OCI-LY1 (cell line): ENCODE measurements around the gene NFIX.

Experiments
- H2AFZ ChIP-seq: fragments of 200-600 bp; sonication (generic), shearing (Covaris generic); 2 replicates; pipeline ENCODE4 v1.6.0; 2014; ENCODE audit warnings: antibody characterized with exemption, mild to moderate bottlenecking, low read length
- H3F3A ChIP-seq: fragments of 200-600 bp; sonication (generic), shearing (Covaris generic); 2 replicates; pipeline ENCODE4 v1.6.0; 2014; ENCODE audit warnings: mild to moderate bottlenecking, antibody characterized with exemption, low read length, moderate library complexity; ENCODE audit not compliant: insufficient read depth
- H3K27ac ChIP-seq: fragments of 200-600 bp; sonication (generic); 2 replicates; pipeline ENCODE4 v1.5.1; 2014; ENCODE audit warnings: low read length, mixed run types, mild to moderate bottlenecking, low read depth; ENCODE audit not compliant: poor library complexity, severe bottlenecking
- H3K27me3 ChIP-seq: fragments of 200-600 bp; sonication (generic); 2 replicates; pipeline ENCODE4 v1.6.0; 2014; ENCODE audit warnings: antibody characterized with exemption, mild to moderate bottlenecking, low read length, moderate library complexity; ENCODE audit not compliant: insufficient read depth
- H3K36me3 ChIP-seq: fragments of 200-600 bp; sonication (generic); 2 replicates; pipeline ENCODE4 v1.6.1; 2014; ENCODE audit warnings: mild to moderate bottlenecking, antibody characterized with exemption, low read length, moderate library complexity, mixed read lengths; ENCODE audit not compliant: insufficient read depth
- H3K4me1 ChIP-seq: fragments of 200-600 bp; sonication (generic); 2 replicates; pipeline ENCODE4 v1.5.1; 2014; ENCODE audit warnings: mild to moderate bottlenecking, low read length, moderate library complexity; ENCODE audit not compliant: insufficient read depth, severe bottlenecking
- H3K4me2 ChIP-seq: fragments of 200-600 bp; sonication (generic), shearing (Covaris generic); 2 replicates; pipeline ENCODE4 v1.6.1; 2014; ENCODE audit warnings: low read length
- H3K4me3 ChIP-seq: fragments of 200-600 bp; sonication (generic); 2 replicates; pipeline ENCODE4 v1.5.1; 2014; ENCODE audit warnings: low read length, low read depth, mild to moderate bottlenecking, mixed read lengths; ENCODE audit not compliant: poor library complexity, severe bottlenecking
- H3K79me2 ChIP-seq: fragments of 200-600 bp; shearing (Covaris generic); 2 replicates; pipeline ENCODE4 v1.6.1; 2016; ENCODE audit warnings: mixed run types, low read length, mixed read lengths; ENCODE audit not compliant: insufficient read depth
- H3K9ac ChIP-seq: fragments of 200-600 bp; sonication (generic), shearing (Covaris generic); 2 replicates; pipeline ENCODE4 v1.6.1; 2014; ENCODE audit warnings: mild to moderate bottlenecking, low read length, mixed read lengths
- H3K9me2 ChIP-seq: fragments of 200-600 bp; sonication (generic), shearing (Covaris generic); 2 replicates; pipeline ENCODE4 v1.6.1; 2014; ENCODE audit warnings: low read depth, mild to moderate bottlenecking, low read length, mixed read lengths
- H3K9me3 ChIP-seq: fragments of 200-600 bp; shearing (Covaris generic); 2 replicates; pipeline ENCODE4 v1.6.1; 2014; ENCODE audit warnings: low read length, mixed read lengths
- H4K20me1 ChIP-seq: fragments of 200-600 bp; sonication (generic), shearing (Covaris generic); 2 replicates; pipeline ENCODE4 v1.6.0; 2016; ENCODE audit warnings: mild to moderate bottlenecking, low read length; ENCODE audit not compliant: insufficient read depth
- EZH2 ChIP-seq: fragments of 200-600 bp; sonication (generic), shearing (Covaris generic); IDR thresholded peaks from 2 replicates; pipeline ENCODE4 v1.8.0; 2017; ENCODE audit warnings: borderline replicate concordance, mixed run types, mild to moderate bottlenecking, antibody characterized with exemption, low read length, moderate library complexity, mixed read lengths
- TF ChIP-seq, protein P1 (sequence below): fragments of 200-600 bp; sonication (generic), shearing (Covaris generic); IDR thresholded peaks from 2 replicates; pipeline ENCODE4 v1.5.1; 2017; ENCODE audit warnings: mild to moderate bottlenecking, antibody characterized with exemption, low read length, moderate library complexity, mixed read lengths

Gene NFIX

DNA sequence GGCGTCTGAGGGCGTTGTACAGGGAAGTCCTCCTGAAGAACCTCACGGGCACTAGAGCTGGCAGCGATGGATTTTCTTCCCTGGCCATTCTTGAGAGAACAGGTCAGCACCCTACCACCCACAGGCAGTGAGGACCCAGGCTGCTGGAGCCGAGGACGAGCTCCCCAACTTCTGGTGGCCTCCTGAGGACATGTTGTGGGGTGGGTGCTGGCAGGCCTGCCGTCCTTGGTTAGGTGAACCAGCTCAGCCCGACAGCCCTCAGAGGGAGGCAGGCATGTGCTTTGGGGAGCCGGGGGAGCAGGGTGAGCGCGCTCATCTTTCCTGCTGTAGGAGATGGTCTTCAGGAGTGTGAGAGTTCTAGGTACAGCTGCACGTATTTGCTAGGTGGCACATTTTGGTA is 92.0 kb downstream of the NFIX start:
- no peaks in the 10 kb centered on the region for H3F3A ChIP-seq
- no peak for TF ChIP-seq EZH2
- TF ChIP-seq, protein P1, sequence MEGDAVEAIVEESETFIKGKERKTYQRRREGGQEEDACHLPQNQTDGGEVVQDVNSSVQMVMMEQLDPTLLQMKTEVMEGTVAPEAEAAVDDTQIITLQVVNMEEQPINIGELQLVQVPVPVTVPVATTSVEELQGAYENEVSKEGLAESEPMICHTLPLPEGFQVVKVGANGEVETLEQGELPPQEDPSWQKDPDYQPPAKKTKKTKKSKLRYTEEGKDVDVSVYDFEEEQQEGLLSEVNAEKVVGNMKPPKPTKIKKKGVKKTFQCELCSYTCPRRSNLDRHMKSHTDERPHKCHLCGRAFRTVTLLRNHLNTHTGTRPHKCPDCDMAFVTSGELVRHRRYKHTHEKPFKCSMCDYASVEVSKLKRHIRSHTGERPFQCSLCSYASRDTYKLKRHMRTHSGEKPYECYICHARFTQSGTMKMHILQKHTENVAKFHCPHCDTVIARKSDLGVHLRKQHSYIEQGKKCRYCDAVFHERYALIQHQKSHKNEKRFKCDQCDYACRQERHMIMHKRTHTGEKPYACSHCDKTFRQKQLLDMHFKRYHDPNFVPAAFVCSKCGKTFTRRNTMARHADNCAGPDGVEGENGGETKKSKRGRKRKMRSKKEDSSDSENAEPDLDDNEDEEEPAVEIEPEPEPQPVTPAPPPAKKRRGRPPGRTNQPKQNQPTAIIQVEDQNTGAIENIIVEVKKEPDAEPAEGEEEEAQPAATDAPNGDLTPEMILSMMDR: no peak
- no peak overlapping the region for H3K9ac ChIP-seq
- H3K79me2 ChIP-seq: no peaks in the 10 kb centered on the region
- H3K27ac ChIP-seq: no peak overlapping the region
- no peak overlapping the region for H3K4me2 ChIP-seq
- H2AFZ ChIP-seq: no peak overlapping the region
- H3K27me3 ChIP-seq: peaks cover 29% of the 10 kb centered on the region
- no peaks in the 10 kb centered on the region for H4K20me1 ChIP-seq
- no peak overlapping the region for H3K4me3 ChIP-seq
- H3K4me1 ChIP-seq: no peaks in the 10 kb centered on the region
- H3K9me3 ChIP-seq: no peaks in the 10 kb centered on the region
- no peaks in the 10 kb centered on the region for H3K36me3 ChIP-seq
- H3K9me2 ChIP-seq: no peaks in the 10 kb centered on the region

DNA sequence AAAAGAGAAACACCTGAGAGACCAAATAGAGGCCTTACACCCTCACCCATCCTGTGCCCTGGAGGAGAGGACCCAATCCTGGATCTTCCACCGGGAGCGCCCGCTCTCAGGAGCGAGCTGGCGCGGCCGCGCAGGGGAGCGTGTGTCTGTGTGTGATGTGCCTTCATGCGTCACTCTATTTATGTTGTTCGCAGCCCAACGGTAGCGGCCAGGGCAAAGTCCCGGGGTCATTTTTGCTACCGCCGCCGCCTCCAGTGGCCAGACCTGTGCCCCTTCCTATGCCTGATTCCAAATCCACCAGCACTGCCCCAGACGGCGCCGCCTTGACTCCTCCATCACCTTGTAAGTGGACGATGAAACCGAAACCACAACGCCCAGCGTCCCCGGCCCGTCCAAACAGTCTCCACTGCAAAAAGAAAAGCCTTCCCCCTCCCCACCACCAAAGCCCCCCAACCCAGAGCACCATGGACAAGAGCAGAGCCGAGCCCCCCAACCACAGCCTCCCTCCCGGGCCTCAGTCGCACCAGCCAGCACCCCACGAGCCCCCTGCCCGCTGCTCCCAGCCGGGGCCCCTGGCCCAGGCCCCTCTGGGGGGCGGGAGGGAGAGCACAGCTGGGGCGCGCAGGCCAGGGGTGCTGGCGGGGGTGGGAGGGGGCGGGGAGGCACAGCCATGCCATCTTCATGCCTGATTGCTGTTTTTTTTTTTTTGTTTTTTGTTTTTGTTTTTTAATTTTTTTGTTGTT is 92.7 kb downstream of the NFIX start:
- no peak overlapping the region for H2AFZ ChIP-seq
- no peak for TF ChIP-seq EZH2
- TF ChIP-seq, protein P1: no peak

DNA sequence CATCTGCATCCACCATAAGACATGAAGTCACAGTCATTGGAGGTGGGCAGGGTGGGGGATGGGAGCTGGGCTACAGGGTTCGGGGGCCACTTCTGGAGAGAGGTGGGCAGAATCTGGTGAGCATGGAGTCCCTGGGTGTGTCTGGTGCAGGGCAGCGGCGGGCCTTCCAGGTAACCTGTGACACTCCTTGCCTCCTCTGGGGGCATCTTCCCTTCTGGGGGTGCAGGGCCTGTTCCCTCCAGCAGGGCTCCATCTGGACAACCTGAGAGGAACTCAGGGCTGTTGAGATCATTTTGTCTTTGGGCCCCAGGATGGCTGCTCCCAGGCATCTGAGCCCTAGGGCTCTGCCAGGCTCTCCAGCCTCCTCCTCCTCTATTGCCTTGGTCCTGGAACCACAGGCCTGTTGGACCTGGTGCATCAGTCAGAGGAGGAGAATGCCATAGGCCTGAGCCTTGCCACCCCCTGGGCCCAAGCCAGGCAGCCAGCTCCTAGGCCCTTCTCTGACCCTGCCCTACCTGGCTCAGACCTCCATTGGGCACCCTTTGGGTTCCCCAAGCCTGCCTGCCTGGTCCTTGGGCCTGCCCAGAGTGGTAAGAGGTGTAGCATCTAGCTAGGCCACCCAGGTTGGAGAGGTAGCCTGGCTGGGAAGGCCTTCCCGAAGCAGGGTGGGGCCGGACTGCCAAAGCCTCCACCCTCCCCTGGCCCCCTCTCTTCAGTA is 94.0 kb downstream of the NFIX start:
- H3K27me3 ChIP-seq: peaks cover 15% of the 10 kb centered on the region
- H3K4me2 ChIP-seq: no peak overlapping the region
- H3K36me3 ChIP-seq: no peaks in the 10 kb centered on the region
- H2AFZ ChIP-seq: no peak overlapping the region
- no peak overlapping the region for H3K4me3 ChIP-seq
- no peak overlapping the region for H3K27ac ChIP-seq
- H3F3A ChIP-seq: no peaks in the 10 kb centered on the region
- H3K9me3 ChIP-seq: no peaks in the 10 kb centered on the region
- H3K9ac ChIP-seq: no peak overlapping the region
- no peaks in the 10 kb centered on the region for H3K9me2 ChIP-seq
- no peaks in the 10 kb centered on the region for H4K20me1 ChIP-seq
- H3K4me1 ChIP-seq: no peaks in the 10 kb centered on the region
- H3K79me2 ChIP-seq: no peaks in the 10 kb centered on the region
- TF ChIP-seq, protein P1: peak; percentile 43; the same call in 1 of the 2 replicates
- TF ChIP-seq EZH2: no peak

More for the DNA sequence above, 92.7 kb downstream of the NFIX start:
- no peaks in the 10 kb centered on the region for H4K20me1 ChIP-seq
- no peaks in the 10 kb centered on the region for H3K79me2 ChIP-seq
- H3K4me3 ChIP-seq: no peak overlapping the region
- H3F3A ChIP-seq: no peaks in the 10 kb centered on the region
- H3K9me2 ChIP-seq: no peaks in the 10 kb centered on the region
- no peak overlapping the region for H3K4me2 ChIP-seq
- peaks cover 26% of the 10 kb centered on the region for H3K27me3 ChIP-seq
- H3K9me3 ChIP-seq: no peaks in the 10 kb centered on the region
- no peaks in the 10 kb centered on the region for H3K36me3 ChIP-seq
- H3K27ac ChIP-seq: no peak overlapping the region
- H3K9ac ChIP-seq: no peak overlapping the region
- H3K4me1 ChIP-seq: no peaks in the 10 kb centered on the region
